ENCODE data around the gene ADH6. TPM values are rescaled to one million over a fixed set of nuclear protein-coding genes. Genes with fewer than 3 reads are reported as not detected.

The ADH6 gene
- not detected for polyA plus RNA-seq (2012; ENCODE audit: insufficient read length, low read depth)

DNA sequence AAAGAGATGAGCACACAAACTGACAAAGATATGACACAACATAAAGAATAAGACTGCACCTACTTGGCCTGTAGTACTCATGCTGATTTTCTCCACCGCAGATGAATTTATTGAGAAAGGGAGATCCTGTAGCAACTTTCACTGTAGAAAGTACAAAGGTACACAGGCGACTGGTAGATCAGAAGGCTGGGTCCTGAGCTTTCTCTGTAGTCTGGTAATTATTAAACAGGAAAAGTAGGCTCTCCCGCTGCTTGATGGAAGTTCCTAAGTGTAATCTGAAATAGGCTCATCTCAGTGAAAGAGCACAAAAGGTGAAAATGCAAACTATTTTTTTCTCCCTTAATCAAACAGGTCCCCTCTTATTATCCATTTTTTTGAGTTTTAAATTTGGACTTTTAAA lies at the start of gene ADH6:
ADH6 (minus strand) TSS at position 175 of the 400 bp plus-strand sequence; CDS start at position 81, 94 bp downstream.
- no peak for TF ChIP-seq SIN3A (IDR thresholded peaks at IDR 0.05; ENCODE audit: borderline replicate concordance, insufficient read depth, low read length)

DNA sequence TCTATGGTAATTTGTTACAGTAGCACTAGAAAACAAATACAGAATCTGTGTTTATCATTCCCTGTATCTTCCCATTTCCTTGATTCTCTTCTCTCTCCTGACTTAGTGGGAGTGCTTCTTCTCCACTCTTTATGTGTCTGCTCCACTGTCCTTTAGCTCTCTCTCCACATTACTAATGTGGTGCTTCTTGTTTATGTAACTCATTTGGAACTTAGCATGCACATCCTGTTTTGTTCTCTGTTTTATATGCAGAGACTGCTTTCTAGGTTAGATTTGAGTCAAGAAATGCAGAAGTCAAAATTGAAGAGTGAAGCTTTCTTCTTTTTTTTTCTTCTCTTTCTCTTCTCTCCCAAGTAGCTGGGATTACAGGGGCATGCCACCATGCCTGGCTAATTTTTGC lies 45.9 kb upstream of the ADH6 start:
- no peak for TF ChIP-seq POLR2AphosphoS5 (IDR thresholded peaks at IDR 0.05; ENCODE audit: low read depth, low read length)
- no peak for TF ChIP-seq SIN3A (IDR thresholded peaks at IDR 0.05; ENCODE audit: borderline replicate concordance, insufficient read depth, low read length)
- TF ChIP-seq FOXP2 (optimal IDR thresholded peaks at IDR 0.05; ENCODE audit: borderline replicate concordance, extremely low read depth, extremely low read length, insufficient read depth) = no peak
- TF ChIP-seq, protein P1, sequence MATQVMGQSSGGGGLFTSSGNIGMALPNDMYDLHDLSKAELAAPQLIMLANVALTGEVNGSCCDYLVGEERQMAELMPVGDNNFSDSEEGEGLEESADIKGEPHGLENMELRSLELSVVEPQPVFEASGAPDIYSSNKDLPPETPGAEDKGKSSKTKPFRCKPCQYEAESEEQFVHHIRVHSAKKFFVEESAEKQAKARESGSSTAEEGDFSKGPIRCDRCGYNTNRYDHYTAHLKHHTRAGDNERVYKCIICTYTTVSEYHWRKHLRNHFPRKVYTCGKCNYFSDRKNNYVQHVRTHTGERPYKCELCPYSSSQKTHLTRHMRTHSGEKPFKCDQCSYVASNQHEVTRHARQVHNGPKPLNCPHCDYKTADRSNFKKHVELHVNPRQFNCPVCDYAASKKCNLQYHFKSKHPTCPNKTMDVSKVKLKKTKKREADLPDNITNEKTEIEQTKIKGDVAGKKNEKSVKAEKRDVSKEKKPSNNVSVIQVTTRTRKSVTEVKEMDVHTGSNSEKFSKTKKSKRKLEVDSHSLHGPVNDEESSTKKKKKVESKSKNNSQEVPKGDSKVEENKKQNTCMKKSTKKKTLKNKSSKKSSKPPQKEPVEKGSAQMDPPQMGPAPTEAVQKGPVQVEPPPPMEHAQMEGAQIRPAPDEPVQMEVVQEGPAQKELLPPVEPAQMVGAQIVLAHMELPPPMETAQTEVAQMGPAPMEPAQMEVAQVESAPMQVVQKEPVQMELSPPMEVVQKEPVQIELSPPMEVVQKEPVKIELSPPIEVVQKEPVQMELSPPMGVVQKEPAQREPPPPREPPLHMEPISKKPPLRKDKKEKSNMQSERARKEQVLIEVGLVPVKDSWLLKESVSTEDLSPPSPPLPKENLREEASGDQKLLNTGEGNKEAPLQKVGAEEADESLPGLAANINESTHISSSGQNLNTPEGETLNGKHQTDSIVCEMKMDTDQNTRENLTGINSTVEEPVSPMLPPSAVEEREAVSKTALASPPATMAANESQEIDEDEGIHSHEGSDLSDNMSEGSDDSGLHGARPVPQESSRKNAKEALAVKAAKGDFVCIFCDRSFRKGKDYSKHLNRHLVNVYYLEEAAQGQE (IDR thresholded peaks at IDR 0.05; ENCODE audit: insufficient read depth in 1 of 2, low read depth in 2 of 2, low read length in 2 of 2) = no peak
- no peak for TF ChIP-seq TAF1 (IDR thresholded peaks at IDR 0.05; ENCODE audit: borderline replicate concordance, insufficient read depth, low read length)

DNA sequence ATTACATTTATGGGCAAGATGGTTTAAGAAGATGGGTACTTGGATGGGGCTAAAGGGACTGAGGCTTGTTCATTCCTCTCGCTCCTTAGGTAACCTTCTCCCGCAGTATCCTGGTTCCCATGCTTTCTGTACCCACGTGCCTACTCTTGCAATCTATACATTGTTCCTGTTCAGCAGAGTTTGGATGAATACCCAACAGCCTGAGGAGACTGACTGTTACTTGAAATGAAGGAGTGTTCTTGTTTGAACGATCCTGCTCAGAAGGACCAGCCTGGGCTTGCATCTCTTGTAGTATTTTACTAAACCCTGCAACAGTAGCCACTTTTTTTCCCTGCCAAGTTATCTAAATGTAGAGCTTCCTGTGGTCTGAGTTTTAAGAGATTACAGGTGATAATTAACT lies 33.7 kb upstream of the ADH6 start:
- no peak for TF ChIP-seq FOXP2 (optimal IDR thresholded peaks at IDR 0.05; ENCODE audit: borderline replicate concordance, extremely low read depth, extremely low read length, insufficient read depth)
- no peak for TF ChIP-seq POLR2AphosphoS5 (IDR thresholded peaks at IDR 0.05; ENCODE audit: low read depth, low read length)
- TF ChIP-seq, protein P1 (IDR thresholded peaks at IDR 0.05; ENCODE audit: insufficient read depth in 1 of 2, low read depth in 2 of 2, low read length in 2 of 2) = no peak
- TF ChIP-seq SIN3A (IDR thresholded peaks at IDR 0.05; ENCODE audit: borderline replicate concordance, insufficient read depth, low read length) = no peak
- TF ChIP-seq TAF1 (IDR thresholded peaks at IDR 0.05; ENCODE audit: borderline replicate concordance, insufficient read depth, low read length) = no peak

DNA sequence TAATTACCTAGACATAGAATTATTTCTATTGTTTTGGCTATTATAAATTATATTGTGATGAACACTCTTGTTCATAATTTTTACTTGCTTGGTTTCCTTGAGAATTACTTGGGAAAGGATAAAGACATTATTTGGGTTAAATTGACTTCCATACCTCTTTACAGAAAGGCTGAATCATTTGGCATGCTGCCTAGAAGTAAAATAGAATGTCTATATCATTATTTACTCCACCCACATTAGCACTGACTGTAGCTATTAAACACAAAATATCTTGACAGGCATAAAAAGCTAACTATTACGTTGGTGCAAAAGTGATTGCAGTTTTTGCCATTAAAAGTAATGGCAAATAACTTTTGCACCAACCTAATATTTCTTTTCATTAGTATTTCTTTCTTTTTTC lies 29.7 kb upstream of the ADH6 start:
- TF ChIP-seq, protein P1 (IDR thresholded peaks at IDR 0.05; ENCODE audit: insufficient read depth in 1 of 2, low read depth in 2 of 2, low read length in 2 of 2) = no peak
- no peak for TF ChIP-seq SIN3A (IDR thresholded peaks at IDR 0.05; ENCODE audit: borderline replicate concordance, insufficient read depth, low read length)
- TF ChIP-seq FOXP2 (optimal IDR thresholded peaks at IDR 0.05; ENCODE audit: borderline replicate concordance, extremely low read depth, extremely low read length, insufficient read depth) = no peak
- TF ChIP-seq POLR2AphosphoS5 (IDR thresholded peaks at IDR 0.05; ENCODE audit: low read depth, low read length) = no peak
- TF ChIP-seq TAF1 (IDR thresholded peaks at IDR 0.05; ENCODE audit: borderline replicate concordance, insufficient read depth, low read length) = no peak

DNA sequence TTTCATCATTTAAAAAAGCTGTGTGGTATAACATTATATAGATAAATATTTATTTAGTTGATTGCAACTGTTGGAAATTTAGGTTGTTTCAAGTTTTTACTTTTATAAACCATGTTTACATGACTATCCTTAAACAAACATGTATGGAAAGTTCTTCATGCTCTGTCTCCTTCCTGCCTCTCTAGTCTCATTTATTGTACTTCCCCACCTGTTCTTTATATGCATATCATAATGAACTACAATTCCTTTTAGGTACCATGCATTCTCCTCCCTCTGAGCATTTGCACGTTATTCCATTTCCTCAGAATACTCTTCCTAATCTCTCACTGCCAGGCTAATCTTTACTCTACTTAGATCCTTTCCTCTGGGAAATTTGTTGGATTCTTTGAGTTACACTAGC lies 16.9 kb upstream of the ADH6 start:
- TF ChIP-seq SIN3A (IDR thresholded peaks at IDR 0.05; ENCODE audit: borderline replicate concordance, insufficient read depth, low read length) (no peak), TAF1 (IDR thresholded peaks at IDR 0.05; ENCODE audit: borderline replicate concordance, insufficient read depth, low read length) (no peak), POLR2AphosphoS5 (IDR thresholded peaks at IDR 0.05; ENCODE audit: low read depth, low read length) (no peak), FOXP2 (optimal IDR thresholded peaks at IDR 0.05; ENCODE audit: borderline replicate concordance, extremely low read depth, extremely low read length, insufficient read depth) (no peak)
- TF ChIP-seq, protein P1 (IDR thresholded peaks at IDR 0.05; ENCODE audit: insufficient read depth in 1 of 2, low read depth in 2 of 2, low read length in 2 of 2) = no peak

Measured in PFSK-1 (cell line).